Measurements from ENCODE around the gene IKBKE.

GRCh38 chr1:206439205-206439604 lies 31.1 kb upstream of the IKBKE start:
- TF ChIP-seq CTCF (IDR thresholded peaks at IDR 0.05): no peak
- TF ChIP-seq EP300 (IDR thresholded peaks at IDR 0.05): no peak
